GM21367 (cell line): Measurements from ENCODE around the gene OTOF.
"Not testable (repeated sequence)": the region's sequence is repeated elsewhere in the genome, so short reads cannot be mapped to it uniquely, and the experiment has no call there.

ENCODE experiments used
- ATAC-seq: cut with Tn5 transposase; IDR thresholded peaks from one replicate; pipeline ENCODE4 v1.9.1; 2021; ENCODE audit not compliant: unreplicated experiment

The OTOF gene

DNA sequence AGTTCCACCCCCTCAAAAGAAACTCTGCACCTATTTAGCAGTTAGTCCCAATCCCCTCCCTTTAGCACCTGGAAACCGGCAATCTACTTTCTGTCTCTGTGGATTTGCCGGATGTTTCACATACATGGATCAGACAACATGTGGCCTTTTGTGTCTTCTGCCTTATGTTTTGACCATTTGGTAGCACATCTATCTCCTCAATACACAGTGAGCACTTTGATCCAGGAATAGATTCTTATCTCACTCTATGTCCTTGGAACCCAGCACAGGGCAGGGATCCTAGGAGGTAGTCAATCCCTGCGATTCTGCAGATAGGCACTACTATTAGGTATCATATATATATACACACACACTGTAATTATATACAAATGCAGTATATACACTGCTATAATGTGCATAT, 3.8 kb upstream of the OTOF start:
- ATAC-seq, result no peak

DNA sequence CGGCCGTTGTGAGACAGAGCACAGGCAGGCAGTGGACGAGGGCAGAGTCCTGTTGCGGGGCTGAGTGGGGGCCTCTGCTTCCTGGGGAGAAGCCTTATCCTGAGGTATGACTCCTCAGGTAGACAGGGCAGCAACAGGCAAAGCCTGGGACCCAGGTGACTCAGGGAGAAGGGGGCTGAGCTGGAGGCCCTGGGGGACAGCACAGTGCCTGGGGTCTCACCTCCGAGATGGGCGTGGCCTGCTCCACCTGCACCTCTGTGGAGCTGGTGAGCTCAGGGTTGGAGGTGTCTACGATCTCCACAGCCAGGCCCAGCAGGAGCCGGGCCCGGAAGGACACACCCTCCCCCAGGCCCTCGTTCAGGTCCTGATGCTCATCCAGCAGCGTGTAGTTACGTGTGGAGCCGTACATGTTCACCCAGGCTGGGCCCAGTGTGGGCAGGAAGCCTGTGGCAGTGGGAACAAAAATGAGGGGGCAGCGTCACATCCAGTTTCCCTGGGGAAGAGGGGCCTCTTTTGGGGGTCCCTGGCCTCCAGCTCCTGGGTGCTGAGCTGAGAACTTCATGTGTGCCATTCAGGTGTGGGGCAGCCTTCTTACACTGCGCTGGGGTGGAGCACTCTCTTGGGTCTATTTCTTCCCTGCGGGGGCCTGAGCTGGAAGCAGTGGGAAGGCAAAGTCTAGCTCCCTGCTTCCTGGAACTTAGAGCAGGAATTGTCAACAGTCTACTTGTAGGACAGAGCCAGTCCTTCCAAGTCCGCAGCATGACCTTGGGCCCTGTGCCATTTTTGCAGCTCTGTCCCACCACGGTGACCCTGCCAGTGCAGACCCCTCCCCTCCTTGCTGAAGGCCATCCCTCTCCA, 2.9 kb upstream of the OTOF start:
- no peak for ATAC-seq

GRCh38 chr2:26479789-26480565, 2.1 kb upstream of the OTOF start:
- ATAC-seq, result no peak

DNA sequence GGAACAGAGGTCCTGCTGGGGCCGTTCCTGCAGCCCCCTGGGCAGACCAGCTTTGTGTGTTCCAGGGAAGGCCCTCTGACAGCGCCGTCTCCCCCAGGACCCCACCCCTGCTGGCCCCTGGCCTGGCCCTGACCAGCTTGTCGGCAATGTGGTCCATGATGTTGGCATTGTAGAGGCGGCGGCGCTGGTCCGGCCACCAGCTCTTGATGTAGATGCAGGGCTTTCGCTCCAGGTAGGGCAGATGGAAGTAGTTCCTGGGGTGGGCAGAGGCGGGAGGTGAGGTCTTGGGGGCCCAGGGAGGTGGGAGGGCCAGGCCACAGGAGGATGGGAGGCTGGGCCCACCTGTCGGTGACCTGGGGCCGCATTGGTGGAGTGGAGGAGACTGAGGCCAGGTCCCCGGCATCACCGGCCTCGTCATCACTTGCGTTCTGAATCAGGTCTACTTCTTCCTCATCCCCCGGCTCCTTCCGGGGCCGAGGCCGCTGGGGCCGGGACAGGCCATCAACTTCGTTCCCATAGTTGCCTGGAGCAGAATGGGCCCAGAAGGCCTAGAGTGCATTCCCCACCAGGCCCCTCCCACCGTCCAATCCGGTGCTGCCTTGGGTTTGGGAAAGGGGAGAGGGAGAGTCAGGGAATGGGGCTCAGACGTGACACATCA, 1.3 kb upstream of the OTOF start:
- ATAC-seq, result no peak

DNA sequence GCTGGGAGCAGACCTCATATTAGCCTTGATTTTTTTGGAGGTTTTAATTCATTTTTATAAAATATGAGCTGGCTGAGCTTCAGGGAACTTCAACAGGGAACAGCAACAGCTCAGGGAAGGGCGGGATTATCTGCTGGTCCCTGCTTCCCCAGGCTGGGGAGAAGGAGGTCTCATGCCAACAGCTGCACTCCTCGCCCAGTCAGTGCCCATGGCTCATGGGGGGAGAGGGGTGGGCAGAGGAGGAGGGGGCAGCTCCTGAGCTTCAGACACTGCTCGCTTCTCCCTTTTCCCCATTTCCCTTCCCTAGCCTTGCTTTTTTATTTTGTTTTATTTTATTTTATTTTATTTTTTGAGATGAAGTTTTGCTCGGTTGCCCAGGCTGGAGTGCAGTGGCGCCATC, 442 bp upstream of the OTOF start:
- ATAC-seq, result no peak

DNA sequence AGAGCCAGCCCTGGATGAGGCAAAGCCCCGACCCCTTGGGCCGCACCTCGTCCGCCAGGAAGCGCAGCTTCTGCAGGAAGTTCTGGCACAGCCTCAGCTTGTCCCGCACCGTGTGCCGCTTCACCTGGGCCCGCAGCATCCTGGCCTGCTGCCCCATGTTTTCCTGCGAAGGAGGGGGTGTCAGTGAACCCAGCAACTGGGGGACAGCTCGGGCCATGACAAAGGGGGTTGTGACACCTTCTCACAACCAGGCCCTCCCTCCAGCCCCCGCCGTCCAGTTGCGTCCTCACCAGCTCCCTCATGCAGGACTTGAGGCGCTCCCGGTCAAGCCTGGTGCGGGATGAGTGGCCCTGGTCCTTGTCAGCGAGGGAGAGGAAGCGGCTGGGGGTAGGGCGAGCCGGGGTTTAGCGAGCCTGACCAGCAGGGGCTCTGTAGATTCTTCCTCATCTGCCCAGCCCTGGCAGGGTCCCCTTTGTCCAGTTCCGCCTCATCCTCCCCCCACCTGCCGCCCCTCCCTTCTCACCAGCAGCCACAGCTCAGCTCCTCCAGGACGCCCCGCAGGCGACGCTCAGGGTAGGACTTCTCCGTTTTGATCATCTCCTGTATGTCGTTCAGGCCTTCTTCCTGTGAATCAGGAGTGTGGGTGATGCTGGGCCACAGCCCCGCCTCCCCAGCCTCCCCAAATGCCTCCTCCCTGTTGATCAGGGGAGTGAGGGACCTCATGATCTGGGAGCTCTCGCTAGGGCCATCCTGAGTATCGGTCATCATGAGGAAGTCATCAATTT, 606 bp downstream of the OTOF start:
- no peak for ATAC-seq

- ATAC-seq, result no peak
Measured at GRCh38 chr2:26475832-26476501, 2.0 kb downstream of the OTOF start.

- ATAC-seq, result no peak
Measured at GRCh38 chr2:26475037-26475436, 2.9 kb downstream of the OTOF start.

- ATAC-seq, result no peak
Measured at GRCh38 chr2:26474261-26474785, 3.6 kb downstream of the OTOF start.

DNA sequence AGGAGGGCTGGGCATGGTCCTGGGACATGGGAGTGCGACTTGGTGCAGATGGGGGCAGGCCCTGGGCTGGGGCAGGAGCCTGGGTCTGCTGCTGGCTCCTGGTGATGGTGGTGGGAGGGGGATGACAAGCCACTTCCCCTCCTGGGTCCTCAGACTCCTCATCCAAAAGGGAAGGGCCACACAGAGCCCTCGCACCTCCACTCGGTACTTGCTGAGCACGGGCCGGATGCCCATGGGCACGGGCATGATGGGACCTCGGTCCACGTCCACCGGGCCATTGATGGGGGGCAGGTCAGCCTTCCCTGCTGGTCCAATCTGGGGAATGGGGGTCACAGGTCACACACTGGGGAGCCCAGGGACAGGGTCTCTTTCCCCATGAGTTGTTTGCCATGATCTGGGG, 4.1 kb downstream of the OTOF start:
- ATAC-seq, result no peak

- ATAC-seq, result no peak
Measured at GRCh38 chr2:26472821-26473655, 4.9 kb downstream of the OTOF start.

DNA sequence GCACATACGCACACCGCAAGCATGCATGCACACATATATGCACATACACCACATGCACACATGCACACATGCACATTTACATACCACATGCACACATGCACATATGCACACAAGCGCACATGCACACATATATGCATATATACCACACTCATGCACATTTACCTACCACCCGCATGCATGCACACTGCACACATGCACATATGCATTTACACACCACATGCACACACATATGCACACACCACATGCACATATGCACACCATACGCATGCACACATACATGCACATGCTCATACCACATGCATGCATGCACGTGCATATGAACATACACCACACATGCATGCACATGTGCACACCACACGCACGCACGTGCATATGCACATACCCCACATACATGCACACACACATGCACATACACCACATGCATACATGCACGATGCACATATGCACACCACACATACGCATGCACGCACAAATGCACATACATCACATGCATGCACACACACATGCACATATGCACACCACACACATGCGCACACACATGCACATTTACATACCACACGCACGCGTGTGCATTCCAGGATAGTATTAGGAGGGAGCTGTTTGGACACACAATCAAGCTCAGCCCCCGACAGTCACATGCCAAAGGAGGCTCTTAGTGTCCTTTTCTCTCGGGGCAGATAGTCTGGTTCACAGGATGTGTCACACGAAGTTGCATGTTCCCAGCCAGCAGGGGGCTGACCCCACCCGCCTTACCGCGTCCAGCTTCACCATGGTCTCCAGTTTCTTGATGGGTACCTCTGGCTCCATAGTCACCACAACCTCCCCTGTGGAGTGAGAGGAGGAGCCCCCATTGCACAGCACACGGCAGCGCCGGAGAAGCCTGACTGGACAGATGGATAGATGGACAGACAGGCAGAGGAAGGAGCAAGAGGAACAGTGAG, 5.9 kb downstream of the OTOF start:
- ATAC-seq, result no peak

GRCh38 chr2:26471289-26471688, 6.6 kb downstream of the OTOF start:
- no peak for ATAC-seq

GRCh38 chr2:26470601-26471260, 7.2 kb downstream of the OTOF start:
- no peak for ATAC-seq

- no peak for ATAC-seq
Measured at GRCh38 chr2:26469955-26470354, 8.0 kb downstream of the OTOF start.

DNA sequence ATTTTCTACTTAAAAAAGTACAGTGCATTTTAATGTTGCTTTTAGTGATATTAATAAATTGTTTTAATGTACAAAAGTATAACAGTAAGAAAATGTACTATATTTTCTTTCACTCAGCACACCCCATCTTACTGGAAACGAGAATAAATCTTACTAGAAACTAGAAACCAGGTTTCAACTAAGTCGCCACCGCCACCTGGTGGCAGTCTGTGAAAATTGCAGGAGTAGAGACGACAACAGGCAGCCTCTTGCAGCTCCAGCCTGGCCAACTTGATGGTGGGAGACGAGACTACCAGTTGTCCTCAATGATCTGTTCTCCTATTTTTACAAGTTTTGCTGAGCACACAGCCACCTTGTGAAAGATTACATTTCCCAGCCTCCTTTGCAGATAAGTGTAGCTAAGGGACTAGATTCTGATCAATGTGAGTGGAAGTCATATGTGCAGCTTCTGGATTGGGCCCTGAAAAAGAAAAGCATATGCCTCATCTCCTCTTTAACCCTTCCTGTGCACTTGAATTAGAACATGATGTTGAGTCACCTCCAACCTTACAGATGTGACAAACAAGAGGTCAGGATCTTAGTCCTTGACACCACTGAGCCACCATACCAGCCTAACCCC, 8.7 kb downstream of the OTOF start:
- no peak for ATAC-seq

GRCh38 chr2:26468544-26468943, 9.4 kb downstream of the OTOF start:
- not testable (repeated sequence) for ATAC-seq
